CD1c-positive myeloid dendritic cell (primary cell): Measurements from ENCODE around the gene GMPS.
"Not testable (repeated sequence)": the region's sequence is repeated elsewhere in the genome, so short reads cannot be mapped to it uniquely, and the experiment has no call there.

ENCODE experiments used
- DNase-seq: peaks from one replicate; pipeline ENCODE4 v3.0.0-alpha.2; 2016; ENCODE audit errors: extremely low spot score

GMPS gene

GRCh38 chr3:155870133-155870944, at the start of gene GMPS:
GMPS (plus strand) TSS chr3:155870650; CDS start chr3:155870871, 221 bp downstream.
- DNase-seq: peak; percentile 98

- not testable (repeated sequence) for DNase-seq
Measured at GRCh38 chr3:155828490-155829098, 41.9 kb upstream of the GMPS start.

GRCh38 chr3:155835341-155836071, 34.9 kb upstream of the GMPS start:
- no peak for DNase-seq

- no peak for DNase-seq
Measured at GRCh38 chr3:155843569-155843968, 26.9 kb upstream of the GMPS start.

GRCh38 chr3:155846119-155846518, 24.3 kb upstream of the GMPS start:
- DNase-seq: no peak

- DNase-seq: no peak
Measured at GRCh38 chr3:155847993-155848392, 22.5 kb upstream of the GMPS start.

- DNase-seq: not testable (repeated sequence)
Measured at GRCh38 chr3:155849404-155849803, 21.0 kb upstream of the GMPS start.

GRCh38 chr3:155852341-155852740, 18.1 kb upstream of the GMPS start:
- no peak for DNase-seq

- peak; percentile 33 for DNase-seq
Measured at GRCh38 chr3:155853214-155854140, 17.0 kb upstream of the GMPS start.

- peak; percentile 100 for DNase-seq
Measured at GRCh38 chr3:155854141-155854940, 16.1 kb upstream of the GMPS start, which contains the start of gene SLC33A1. SLC33A1 (minus strand) TSS chr3:155854427; CDS start chr3:155853997, 430 bp downstream.

GRCh38 chr3:155859859-155860258, 10.6 kb upstream of the GMPS start:
- DNase-seq: no peak

GRCh38 chr3:155860424-155860823, 10.0 kb upstream of the GMPS start:
- not testable (repeated sequence) for DNase-seq

- no peak for DNase-seq
Measured at GRCh38 chr3:155861476-155862183, 8.8 kb upstream of the GMPS start.

- DNase-seq: not testable (repeated sequence)
Measured at GRCh38 chr3:155862290-155862982, 8.0 kb upstream of the GMPS start.

- DNase-seq: no peak
Measured at GRCh38 chr3:155863072-155863784, 7.2 kb upstream of the GMPS start.

- DNase-seq: no peak
Measured at GRCh38 chr3:155869691-155870090, 759 bp upstream of the GMPS start.

- peak; percentile 47 for DNase-seq
Measured at GRCh38 chr3:155870945-155871745, 695 bp downstream of the GMPS start.

- no peak for DNase-seq
Measured at GRCh38 chr3:155871746-155872158, 1.3 kb downstream of the GMPS start.
